DOHH2 (cell line): ENCODE measurements around the gene FSTL4.

Experiments used
- H3F3A ChIP-seq: fragments of 200-600 bp; sonication (generic), shearing (Covaris generic); 2 replicates; pipeline ENCODE4 v1.6.0; 2016; ENCODE audit warnings: antibody characterized with exemption, mild to moderate bottlenecking; ENCODE audit not compliant: control insufficient read depth, insufficient read depth
- H3K27ac ChIP-seq: fragments of 200-600 bp; sonication (generic); 2 replicates; pipeline ENCODE4 v1.5.1; 2014; ENCODE audit warnings: low read depth, mild to moderate bottlenecking, low read length, moderate library complexity
- H3K27me3 ChIP-seq: fragments of 200-600 bp; sonication (generic); 2 replicates; pipeline ENCODE4 v1.6.1; 2014; ENCODE audit warnings: mild to moderate bottlenecking, low read length, mixed read lengths; ENCODE audit not compliant: control insufficient read depth
- H3K36me3 ChIP-seq: fragments of 200-600 bp; sonication (generic); 2 replicates; pipeline ENCODE4 v1.6.1; 2014; ENCODE audit warnings: mild to moderate bottlenecking, low read length, moderate library complexity, mixed read lengths; ENCODE audit not compliant: control insufficient read depth
- H3K4me1 ChIP-seq: fragments of 200-600 bp; sonication (generic); 2 replicates; pipeline ENCODE4 v1.6.1; 2014; ENCODE audit warnings: mild to moderate bottlenecking, low read length, mixed read lengths; ENCODE audit not compliant: control insufficient read depth
- H3K4me2 ChIP-seq: fragments of 200-600 bp; sonication (generic); 2 replicates; pipeline ENCODE4 v1.6.0; 2014; ENCODE audit warnings: mild to moderate bottlenecking, low read length, moderate library complexity
- H3K4me3 ChIP-seq: fragments of 200-600 bp; sonication (generic); 2 replicates; pipeline ENCODE4 v1.5.1; 2014; ENCODE audit warnings: mild to moderate bottlenecking, low read length, mixed read lengths
- H3K79me2 ChIP-seq: fragments of 200-600 bp; sonication (generic); 2 replicates; pipeline ENCODE4 v1.6.1; 2014; ENCODE audit warnings: mild to moderate bottlenecking, low read length, mixed read lengths; ENCODE audit not compliant: control insufficient read depth
- H3K9me2 ChIP-seq: fragments of 200-600 bp; sonication (generic); replicated peaks from 2 replicates; pipeline ENCODE4 v1.6.1; 2014; ENCODE audit warnings: mild to moderate bottlenecking, low read length, mixed read lengths; ENCODE audit not compliant: control insufficient read depth
- H3K9me3 ChIP-seq: fragments of 200-600 bp; sonication (generic); 2 replicates; pipeline ENCODE4 v1.6.1; 2014; ENCODE audit warnings: antibody characterized with exemption, low read length, mixed read lengths; ENCODE audit not compliant: control insufficient read depth, insufficient read depth
- H4K20me1 ChIP-seq: fragments of 200-600 bp; sonication (generic); 2 replicates; pipeline ENCODE4 v1.6.0; 2014; ENCODE audit warnings: low read depth, mild to moderate bottlenecking, antibody characterized with exemption, low read length, moderate library complexity; ENCODE audit not compliant: control insufficient read depth, insufficient read depth
- EZH2phosphoT487 ChIP-seq: fragments of 200-600 bp; sonication (generic); IDR thresholded peaks from 2 replicates; pipeline ENCODE4 v1.6.1; 2017; ENCODE audit warnings: borderline replicate concordance, mild to moderate bottlenecking, antibody characterized with exemption, low read length, moderate library complexity, mixed read lengths
- TF ChIP-seq, protein P1 (sequence below): fragments of 200-600 bp; sonication (generic); IDR thresholded peaks from one replicate; pipeline ENCODE4 v1.5.1; 2014; ENCODE audit warnings: antibody characterized with exemption, mild to moderate bottlenecking, low read depth, low read length; ENCODE audit not compliant: poor library complexity, severe bottlenecking

The FSTL4 gene

DNA sequence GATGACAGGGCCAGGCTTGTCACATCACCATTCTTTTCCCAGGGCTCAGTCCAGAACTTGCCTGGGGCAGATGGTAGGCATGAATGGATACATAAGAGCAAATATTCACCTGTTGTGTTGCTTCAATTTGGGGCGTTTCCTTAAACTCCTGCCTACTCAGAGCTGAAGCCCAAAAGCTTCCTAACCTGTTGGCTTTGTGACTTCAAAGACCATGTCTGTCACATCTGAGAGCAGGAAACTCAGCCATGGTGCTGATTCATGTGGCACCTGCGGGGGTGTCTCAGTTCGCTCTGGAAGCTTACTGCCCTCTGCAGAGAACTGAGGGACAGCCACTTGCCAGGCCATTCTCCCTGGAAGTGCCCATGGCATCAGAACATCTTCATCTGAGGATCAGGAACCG is 313.9 kb downstream of the FSTL4 start:
- H3K9me2 ChIP-seq = no peaks in the 10 kb centered on the region
- no peak overlapping the region for H3K27ac ChIP-seq
- H3K9me3 ChIP-seq = no peaks in the 10 kb centered on the region
- H3K4me2 ChIP-seq = no peak overlapping the region
- H3K36me3 ChIP-seq = no peaks in the 10 kb centered on the region
- H3F3A ChIP-seq = no peaks in the 10 kb centered on the region
- H3K4me1 ChIP-seq = no peaks in the 10 kb centered on the region
- no peaks in the 10 kb centered on the region for H4K20me1 ChIP-seq
- H3K4me3 ChIP-seq = no peak overlapping the region
- peaks cover 3% of the 10 kb centered on the region for H3K27me3 ChIP-seq
- no peaks in the 10 kb centered on the region for H3K79me2 ChIP-seq
- no peak for TF ChIP-seq EZH2phosphoT487
- TF ChIP-seq, protein P1, sequence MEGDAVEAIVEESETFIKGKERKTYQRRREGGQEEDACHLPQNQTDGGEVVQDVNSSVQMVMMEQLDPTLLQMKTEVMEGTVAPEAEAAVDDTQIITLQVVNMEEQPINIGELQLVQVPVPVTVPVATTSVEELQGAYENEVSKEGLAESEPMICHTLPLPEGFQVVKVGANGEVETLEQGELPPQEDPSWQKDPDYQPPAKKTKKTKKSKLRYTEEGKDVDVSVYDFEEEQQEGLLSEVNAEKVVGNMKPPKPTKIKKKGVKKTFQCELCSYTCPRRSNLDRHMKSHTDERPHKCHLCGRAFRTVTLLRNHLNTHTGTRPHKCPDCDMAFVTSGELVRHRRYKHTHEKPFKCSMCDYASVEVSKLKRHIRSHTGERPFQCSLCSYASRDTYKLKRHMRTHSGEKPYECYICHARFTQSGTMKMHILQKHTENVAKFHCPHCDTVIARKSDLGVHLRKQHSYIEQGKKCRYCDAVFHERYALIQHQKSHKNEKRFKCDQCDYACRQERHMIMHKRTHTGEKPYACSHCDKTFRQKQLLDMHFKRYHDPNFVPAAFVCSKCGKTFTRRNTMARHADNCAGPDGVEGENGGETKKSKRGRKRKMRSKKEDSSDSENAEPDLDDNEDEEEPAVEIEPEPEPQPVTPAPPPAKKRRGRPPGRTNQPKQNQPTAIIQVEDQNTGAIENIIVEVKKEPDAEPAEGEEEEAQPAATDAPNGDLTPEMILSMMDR = no peak

DNA sequence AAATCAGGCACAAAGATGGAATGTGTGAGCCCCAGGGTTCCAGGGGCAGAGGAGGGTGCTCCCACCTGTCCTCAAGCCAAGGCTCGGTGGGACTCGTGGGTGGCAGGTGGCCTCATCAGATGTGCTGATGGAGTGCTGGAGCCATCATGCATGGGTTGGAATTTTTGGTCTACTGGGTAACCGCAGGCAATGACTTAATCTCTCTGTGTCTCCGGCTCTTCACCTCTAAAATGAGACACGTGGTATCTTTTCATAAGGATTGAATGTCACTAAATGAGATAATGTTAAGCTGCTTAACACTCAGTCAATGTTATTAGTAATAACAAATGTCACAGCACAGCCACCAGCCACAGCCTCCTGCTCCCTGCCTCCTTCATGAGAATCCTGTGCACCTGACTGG is 315.0 kb downstream of the FSTL4 start:
- no peaks in the 10 kb centered on the region for H3K9me3 ChIP-seq
- H3K27me3 ChIP-seq = no peaks in the 10 kb centered on the region; the same call in 1 of the 2 replicates
- no peaks in the 10 kb centered on the region for H3K79me2 ChIP-seq
- H3K4me1 ChIP-seq = no peaks in the 10 kb centered on the region
- H3K9me2 ChIP-seq = no peaks in the 10 kb centered on the region
- no peaks in the 10 kb centered on the region for H3F3A ChIP-seq
- no peaks in the 10 kb centered on the region for H4K20me1 ChIP-seq
- TF ChIP-seq EZH2phosphoT487 = no peak
- TF ChIP-seq, protein P1 = no peak
- no peaks in the 10 kb centered on the region for H3K36me3 ChIP-seq
- H3K4me3 ChIP-seq = no peak overlapping the region
- no peak overlapping the region for H3K4me2 ChIP-seq
- H3K27ac ChIP-seq = no peak overlapping the region

DNA sequence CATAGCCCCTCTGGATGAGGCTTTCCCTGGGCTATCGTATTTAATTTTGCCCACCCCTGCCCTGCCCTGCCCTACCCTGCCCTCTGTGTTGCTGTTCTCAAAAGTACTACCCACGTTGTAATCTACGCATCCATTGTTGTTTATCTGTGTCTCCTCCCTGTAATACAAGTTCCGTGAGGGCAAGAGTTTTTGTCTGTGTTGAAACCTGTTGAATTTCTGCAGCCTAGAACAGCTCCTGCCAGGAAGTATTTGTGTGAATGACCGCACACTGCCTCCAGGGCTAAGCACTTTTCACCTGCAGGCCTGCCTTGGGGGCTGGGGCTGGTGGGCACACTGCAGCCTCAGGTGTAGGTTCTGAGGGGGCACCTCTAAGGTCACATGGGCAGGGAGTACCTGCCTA is 315.7 kb downstream of the FSTL4 start:
- Histone ChIP-seq H3K27ac (no peak overlapping the region), H3K4me1 (no peaks in the 10 kb centered on the region), H3K4me2 (no peak overlapping the region), H3K9me3 (no peaks in the 10 kb centered on the region), H3K79me2 (no peaks in the 10 kb centered on the region), H3K27me3 (no peaks in the 10 kb centered on the region; the same call in 1 of the 2 replicates), H3K4me3 (no peak overlapping the region), H3K9me2 (no peaks in the 10 kb centered on the region), H4K20me1 (no peaks in the 10 kb centered on the region), H3F3A (no peaks in the 10 kb centered on the region), H3K36me3 (no peaks in the 10 kb centered on the region)
- TF ChIP-seq, protein P1 = no peak
- no peak for TF ChIP-seq EZH2phosphoT487

DNA sequence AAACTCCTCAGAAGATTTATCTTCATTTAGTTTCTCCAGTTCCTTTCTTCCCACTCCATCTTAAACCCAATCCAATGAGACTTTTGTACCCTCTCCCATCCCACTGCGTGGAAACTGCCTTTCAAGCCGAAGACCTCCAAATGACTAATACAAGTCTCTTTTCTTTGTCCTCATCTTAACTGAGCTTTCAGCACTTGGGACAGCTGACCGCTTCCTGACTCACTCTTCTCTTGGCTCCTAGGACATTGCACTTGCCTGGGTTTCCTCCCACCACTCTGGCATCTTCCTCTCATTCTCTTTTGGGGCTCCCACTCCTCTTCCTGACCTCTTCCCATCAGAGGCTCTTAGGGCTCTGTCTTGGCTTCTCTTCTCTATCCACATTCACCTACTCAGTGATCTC is 316.8 kb downstream of the FSTL4 start:
- no peaks in the 10 kb centered on the region for H3K4me1 ChIP-seq
- H3K9me2 ChIP-seq = no peaks in the 10 kb centered on the region
- no peaks in the 10 kb centered on the region for H3K36me3 ChIP-seq
- H3K4me3 ChIP-seq = no peak overlapping the region
- H3K4me2 ChIP-seq = no peak overlapping the region
- H3K79me2 ChIP-seq = no peaks in the 10 kb centered on the region
- TF ChIP-seq, protein P1 = no peak
- TF ChIP-seq EZH2phosphoT487 = no peak
- H4K20me1 ChIP-seq = no peaks in the 10 kb centered on the region
- H3K27me3 ChIP-seq = no peaks in the 10 kb centered on the region; the same call in 1 of the 2 replicates
- no peak overlapping the region for H3K27ac ChIP-seq
- H3K9me3 ChIP-seq = no peaks in the 10 kb centered on the region
- H3F3A ChIP-seq = no peaks in the 10 kb centered on the region
